GM23338 (cell line): ENCODE results near the gene NFIC. TPM values are rescaled to one million over a fixed set of nuclear protein-coding genes. Genes with fewer than 3 reads are reported as not detected.

Experiments used
- ATAC-seq: fragments of 200-7000 bp; cut with Tn5 transposase; 3 replicates; pipeline ENCODE4 v1.9.1; 2020
- DNase-seq: peaks from one replicate; pipeline ENCODE4 v3.0.0-alpha.2; 2015; ENCODE audit warnings: low spot score
- H2AFZ ChIP-seq: fragments of 200-600 bp; sonication (generic); 2 replicates; pipeline ENCODE4 v1.8.0; 2016; ENCODE audit warnings: antibody characterized with exemption, mild to moderate bottlenecking, moderate library complexity
- H3F3A ChIP-seq: fragments of 200-600 bp; sonication (generic); replicated peaks from 2 replicates; pipeline ENCODE4 v1.8.0; 2017; ENCODE audit warnings: antibody characterized with exemption, mixed run types, low read depth
- H3K27ac ChIP-seq: fragments of 200-600 bp; sonication (generic); 2 replicates; pipeline ENCODE4 v1.6.1; 2016; ENCODE audit warnings: low read depth
- H3K27me3 ChIP-seq: fragments of 200-600 bp; sonication (generic); 2 replicates; pipeline ENCODE4 v1.8.0; 2016; ENCODE audit warnings: mild to moderate bottlenecking, mixed run types, moderate library complexity; ENCODE audit not compliant: insufficient read depth
- H3K36me3 ChIP-seq: fragments of 200-600 bp; sonication (generic); 2 replicates; pipeline ENCODE4 v1.8.0; 2016; ENCODE audit warnings: mild to moderate bottlenecking; ENCODE audit not compliant: insufficient read depth
- H3K4me1 ChIP-seq: fragments of 200-600 bp; sonication (generic); 2 replicates; pipeline ENCODE4 v1.8.0; 2016; ENCODE audit warnings: mild to moderate bottlenecking, moderate library complexity; ENCODE audit not compliant: insufficient read depth
- H3K4me2 ChIP-seq: fragments of 200-600 bp; sonication (generic); 2 replicates; pipeline ENCODE4 v1.7.1; 2017; ENCODE audit warnings: mixed run types
- H3K4me3 ChIP-seq: fragments of 200-600 bp; sonication (generic); 2 replicates; pipeline ENCODE4 v1.6.1; 2016; ENCODE audit warnings: mixed run types
- H3K79me2 ChIP-seq: fragments of 200-600 bp; sonication (generic); replicated peaks from 2 replicates; pipeline ENCODE4 v1.8.0; 2017; ENCODE audit warnings: mild to moderate bottlenecking; ENCODE audit not compliant: insufficient read depth
- H3K9me2 ChIP-seq: fragments of 200-600 bp; sonication (generic); 2 replicates; pipeline ENCODE4 v1.8.0; 2017; ENCODE audit not compliant: insufficient read depth
- H4K20me1 ChIP-seq: fragments of 200-600 bp; sonication (generic); replicated peaks from 2 replicates; pipeline ENCODE4 v1.8.0; 2017; ENCODE audit warnings: mild to moderate bottlenecking; ENCODE audit not compliant: insufficient read depth
- H3K27ac Mint-ChIP-seq: 2 replicates; pipeline ENCODE4 v1.8.0; 2020; ENCODE audit warnings: inconsistent platforms, mild to moderate bottlenecking, moderate library complexity, mixed read lengths
- H3K27me3 Mint-ChIP-seq: 3 replicates; pipeline ENCODE4 v1.8.0; 2022; ENCODE audit warnings: low read depth, mild to moderate bottlenecking, moderate library complexity, mixed read lengths, inconsistent platforms; ENCODE audit not compliant: insufficient read depth, poor library complexity
- H3K36me3 Mint-ChIP-seq: 3 replicates; pipeline ENCODE4 v1.8.0; 2021; ENCODE audit warnings: low read depth, mild to moderate bottlenecking, inconsistent platforms, moderate library complexity, mixed read lengths
- H3K4me1 Mint-ChIP-seq: 3 replicates; pipeline ENCODE4 v1.8.0; 2020; ENCODE audit warnings: mild to moderate bottlenecking, inconsistent platforms, mixed read lengths
- H3K4me3 Mint-ChIP-seq: 3 replicates; pipeline ENCODE4 v1.8.0; 2021; ENCODE audit warnings: moderate library complexity, mild to moderate bottlenecking, inconsistent platforms, mixed read lengths
- H3K9me3 Mint-ChIP-seq: 3 replicates; pipeline ENCODE4 v1.8.0; 2020; ENCODE audit warnings: moderate library complexity, mild to moderate bottlenecking, inconsistent platforms, mixed read lengths
- ETS1 ChIP-seq: IDR thresholded peaks from 2 replicates; pipeline ENCODE4 v1.6.1; 2016; ENCODE audit warnings: antibody characterized with exemption
- JUNB ChIP-seq: IDR thresholded peaks from one replicate; pipeline ENCODE4 v1.6.1; 2016; ENCODE audit warnings: antibody characterized with exemption; ENCODE audit not compliant: unreplicated experiment
- POLR2AphosphoS5 ChIP-seq: IDR thresholded peaks from 2 replicates; pipeline ENCODE4 v1.6.1; 2016; ENCODE audit warnings: antibody characterized with exemption, low read depth
- STAT1 ChIP-seq: IDR thresholded peaks from one replicate; pipeline ENCODE4 v1.6.1; 2016; ENCODE audit warnings: antibody characterized with exemption; ENCODE audit not compliant: unreplicated experiment
- ZNF462 ChIP-seq: fragments of 250-450 bp; sonication (Bioruptor Pico); IDR thresholded peaks from 2 replicates; pipeline ENCODE4 v1.5.0; 2020; ENCODE audit warnings: mild to moderate bottlenecking, moderate library complexity
- polyA plus RNA-seq: library from polyadenylated mRNA; unstranded; fragments of >200 nt; fragmentation: Nextera tagmentation; extraction: Ambion mirVana; gene quantifications from 2 replicates; pipeline ENCODE4 v1.2.1, GENCODE V29; 2016
- total RNA-seq: library from RNA; depleted of rRNA; stranded (reverse); fragments of >200 nt; shearing (Covaris generic); gene quantifications from 2 replicates; pipeline ENCODE4 v1.2.3, GENCODE V29; 2014

The NFIC gene
- total and polyA plus RNA-seq, 2 experiments from 2014 or later = 1.3 to 5.3 TPM

GRCh38 chr19:3482507-3483225 lies 116.3 kb downstream of the NFIC start:
- Mint-ChIP-seq H3K27ac (no peak overlapping the region), H3K27me3 (peaks cover 25% of the 10 kb centered on the region), H3K4me1 (peaks cover 9% of the 10 kb centered on the region; the same call in 2 of the 3 replicates), H3K36me3 (peaks cover 4% of the 10 kb centered on the region; the same call in 1 of the 3 replicates), H3K9me3 (no peaks in the 10 kb centered on the region; the same call in 2 of the 3 replicates), H3K4me3 (no peak overlapping the region)
- Histone ChIP-seq H3K79me2 (no peaks in the 10 kb centered on the region), H2AFZ (no peak overlapping the region), H4K20me1 (0 out of 2 replicates have a peak, but pooled peaks cover 3% of the 10 kb centered on the region), H3K4me3 (no peak overlapping the region), H3K27ac (no peak overlapping the region), H3F3A (0 out of 2 replicates have a peak, but pooled peaks cover 4% of the 10 kb centered on the region), H3K4me2 (no peak overlapping the region), H3K9me2 (no peaks in the 10 kb centered on the region), H3K27me3 (no peaks in the 10 kb centered on the region), H3K4me1 (peaks cover 11% of the 10 kb centered on the region; the same call in 1 of the 2 replicates), H3K36me3 (no peaks in the 10 kb centered on the region)
- ATAC-seq (no peak), DNase-seq (no peak)
- no peak for TF ChIP-seq ZNF462 (CRISPR knock-in tag)
- no peak for TF ChIP-seq POLR2AphosphoS5
- no peak for TF ChIP-seq JUNB
- no peak for TF ChIP-seq ETS1
- no peak for TF ChIP-seq STAT1
